GM18511 (cell line): ENCODE results near the gene ALG9.
"Not testable (repeated sequence)": the region's sequence is repeated elsewhere in the genome, so short reads cannot be mapped to it uniquely, and the experiment has no call there.

Experiments
- ATAC-seq: cut with Tn5 transposase; IDR thresholded peaks from one replicate; pipeline ENCODE4 v1.9.1; 2021; ENCODE audit warnings: mild to moderate bottlenecking, moderate library complexity; ENCODE audit not compliant: unreplicated experiment

Gene ALG9

GRCh38 chr11:111801135-111801534 is 70.2 kb downstream of the ALG9 start:
- ATAC-seq, result no peak

GRCh38 chr11:111798279-111798678 is 73.1 kb downstream of the ALG9 start:
- ATAC-seq, result no peak

GRCh38 chr11:111797145-111797581 is 74.2 kb downstream of the ALG9 start:
- no peak for ATAC-seq

- ATAC-seq, result no peak
These were observed 74.7 kb downstream of the ALG9 start for GRCh38 chr11:111796696-111797095.

- ATAC-seq, result no peak
These were observed 75.9 kb downstream of the ALG9 start for GRCh38 chr11:111795334-111795985.

- no peak for ATAC-seq
These were observed 77.5 kb downstream of the ALG9 start for GRCh38 chr11:111793863-111794262.

GRCh38 chr11:111792955-111793500 is 78.4 kb downstream of the ALG9 start:
- no peak for ATAC-seq

- no peak for ATAC-seq
These were observed 79.1 kb downstream of the ALG9 start for GRCh38 chr11:111792314-111792713.

- ATAC-seq, result no peak
These were observed 82.9 kb downstream of the ALG9 start for GRCh38 chr11:111788464-111788863.

- ATAC-seq, result no peak
These were observed 83.3 kb downstream of the ALG9 start for GRCh38 chr11:111788051-111788450.

GRCh38 chr11:111785886-111786412 is 85.4 kb downstream of the ALG9 start:
- ATAC-seq, result no peak

GRCh38 chr11:111785076-111785475 is 86.3 kb downstream of the ALG9 start:
- no peak for ATAC-seq

- not testable (repeated sequence) for ATAC-seq
These were observed 87.1 kb downstream of the ALG9 start for GRCh38 chr11:111784311-111784710.

GRCh38 chr11:111782109-111782741 is 89.2 kb downstream of the ALG9 start:
- ATAC-seq, result no peak

- ATAC-seq, result no peak
These were observed 92.3 kb downstream of the ALG9 start for GRCh38 chr11:111779118-111779517.

- ATAC-seq, result no peak
These were observed 93.3 kb downstream of the ALG9 start for GRCh38 chr11:111778047-111778558.

- peak; percentile 60 for ATAC-seq
These were observed 94.0 kb downstream of the ALG9 start for GRCh38 chr11:111777094-111778046.

- ATAC-seq, result peak; percentile 98
These were observed 94.8 kb downstream of the ALG9 start for GRCh38 chr11:111776398-111777093.

- ATAC-seq, result no peak
These were observed 96.2 kb downstream of the ALG9 start for GRCh38 chr11:111774955-111775710.
